Body of pancreas (tissue), 4 donors: ENCODE measurements around the gene ATG10.

ENCODE experiments used
- CTCF ChIP-seq, 7 experiments: fragments of 450-650 bp in 4 of 7; fragments of 200-600 bp in 3 of 7; sonication (generic) in 3 of 7; IDR thresholded peaks; one replicate each; pipeline ENCODE4 v1.5.1; 2016 to 2019; ENCODE audit warnings: antibody characterized with exemption in 7 of 7
- POLR2A ChIP-seq, 3 donors: fragments of 450-650 bp; IDR thresholded peaks; one replicate each; pipeline ENCODE4 v1.6.1; 2016; ENCODE audit warnings: antibody characterized with exemption in 3 of 3, mild to moderate bottlenecking in 2 of 3

- TF ChIP-seq CTCF (IDR thresholded peaks at IDR 0.05) (no peak), POLR2A (IDR thresholded peaks at IDR 0.05) (no peak)
Measured at GRCh38 chr5:82072138-82072537, 100.3 kb downstream of the ATG10 start.
